ENCODE results near the gene IL10.
"Not testable (repeated sequence)": the region's sequence is repeated elsewhere in the genome, so short reads cannot be mapped to it uniquely, and the experiment has no call there.

Gene IL10

GRCh38 chr1:206766251-206766856 lies 5.9 kb downstream of the IL10 start:
- TF ChIP-seq ZNF670 (tag by site-specific recombination; IDR thresholded peaks at IDR 0.05; ENCODE audit: low read depth) (no peak), BCL11A (tag by site-specific recombination; IDR thresholded peaks at IDR 0.05; ENCODE audit: low read depth) (no peak), ZNF654 (tag by site-specific recombination; IDR thresholded peaks at IDR 0.05; ENCODE audit: low read depth) (no peak), ZSCAN23 (tag by site-specific recombination; IDR thresholded peaks at IDR 0.05) (no peak), ZNF501 (tag by site-specific recombination; IDR thresholded peaks at IDR 0.05) (no peak), ZNF549 (tag by site-specific recombination; IDR thresholded peaks at IDR 0.05) (no peak), ZNF488 (tag by site-specific recombination; IDR thresholded peaks at IDR 0.05) (no peak), ZSCAN4 (tag by site-specific recombination; IDR thresholded peaks at IDR 0.05) (no peak), ZNF658 (tag by site-specific recombination; IDR thresholded peaks at IDR 0.05) (no peak), ZNF202 (tag by site-specific recombination; IDR thresholded peaks at IDR 0.05; ENCODE audit: borderline replicate concordance) (no peak)
- no peaks in the 10 kb centered on the region for H3K9me3 ChIP-seq (ENCODE audit: control insufficient read depth, insufficient read depth, low read depth, low read length)
- H3K36me3 ChIP-seq (ENCODE audit: control insufficient read depth in 2 of 2, insufficient read depth in 1 of 2, low read length in 2 of 2), result no peaks in the 10 kb centered on the region
- ChIA-PET POLR2A (no interaction called here), CTCF (interaction anchor here (0.8 to 1.5 kb wide), 2 partner anchors 102 to 145 kb away, joined by 4 read pairs; no protein-coding TSS in a partner anchor)
- no peaks in the 10 kb centered on the region for H3K4me1 ChIP-seq (ENCODE audit: control insufficient read depth, insufficient read depth, low read length)
- H3K27ac ChIP-seq (ENCODE audit: extremely low read depth, low read depth, low read length), result no peak overlapping the region
- H3K4me3 ChIP-seq (ENCODE audit: low read depth, low read length), result no peak overlapping the region

- H3K4me1 ChIP-seq (ENCODE audit: control insufficient read depth, insufficient read depth, low read length); H3K9me3 ChIP-seq (ENCODE audit: control insufficient read depth, insufficient read depth, low read depth, low read length); POLR2A ChIA-PET; H3K36me3 ChIP-seq (ENCODE audit: control insufficient read depth in 2 of 2, insufficient read depth in 1 of 2, low read length in 2 of 2); H3K4me3 ChIP-seq (ENCODE audit: low read depth, low read length); H3K27ac ChIP-seq (ENCODE audit: extremely low read depth, low read depth, low read length): not testable (repeated sequence)
- CTCF ChIA-PET, result interaction anchor here (0.8 to 1.0 kb wide), 2 partner anchors 101 to 146 kb away, joined by 4 to 8 read pairs; no protein-coding TSS in a partner anchor
Observed at GRCh38 chr1:206765771-206766170, 6.5 kb downstream of the IL10 start.

- H3K36me3 ChIP-seq (ENCODE audit: control insufficient read depth in 2 of 2, insufficient read depth in 1 of 2, low read length in 2 of 2); H3K9me3 ChIP-seq (ENCODE audit: control insufficient read depth, insufficient read depth, low read depth, low read length); H3K4me3 ChIP-seq (ENCODE audit: low read depth, low read length); H3K27ac ChIP-seq (ENCODE audit: extremely low read depth, low read depth, low read length); H3K4me1 ChIP-seq (ENCODE audit: control insufficient read depth, insufficient read depth, low read length); POLR2A ChIA-PET: not testable (repeated sequence)
- CTCF ChIA-PET, result interaction anchor here (2.7 kb wide), 1 partner anchor 36 kb away, joined by 10 read pairs; no protein-coding TSS in a partner anchor
- TF ChIP-seq ZNF366 (tag by site-specific recombination; conservative IDR thresholded peaks at IDR 0.05), result peak; percentile 82
- TF ChIP-seq PRDM1 (tag by site-specific recombination; IDR thresholded peaks at IDR 0.05), result peak; percentile 95
Observed at GRCh38 chr1:206762741-206763364, 9.4 kb downstream of the IL10 start.

- Histone ChIP-seq H3K27ac (ENCODE audit: extremely low read depth, low read depth, low read length) (no peak overlapping the region), H3K9me3 (ENCODE audit: control insufficient read depth, insufficient read depth, low read depth, low read length) (no peaks in the 10 kb centered on the region), H3K36me3 (ENCODE audit: control insufficient read depth in 2 of 2, insufficient read depth in 1 of 2, low read length in 2 of 2) (no peaks in the 10 kb centered on the region), H3K4me3 (ENCODE audit: low read depth, low read length) (no peak overlapping the region), H3K4me1 (ENCODE audit: control insufficient read depth, insufficient read depth, low read length) (no peaks in the 10 kb centered on the region)
- POLR2A ChIA-PET, result no interaction called here
- CTCF ChIA-PET, result interaction anchor here (0.6 to 2.7 kb wide), 11 partner anchors 14 to 669 kb away, joined by 3 to 10 read pairs (median 5); partner anchors contain the start of gene IL20
- TF ChIP-seq ZBTB20 (tag by site-specific recombination; IDR thresholded peaks at IDR 0.05) (no peak), TRIM28 (IDR thresholded peaks at IDR 0.05; ENCODE audit: borderline replicate concordance, low read length) (no peak), KLF8 (tag by site-specific recombination; IDR thresholded peaks at IDR 0.05) (no peak), ZNF169 (tag by site-specific recombination; IDR thresholded peaks at IDR 0.05) (no peak), ZNF837 (tag by site-specific recombination; IDR thresholded peaks at IDR 0.05) (no peak), PATZ1 (tag by site-specific recombination; IDR thresholded peaks at IDR 0.05) (no peak), ZNF596 (tag by site-specific recombination; IDR thresholded peaks at IDR 0.05) (no peak), ZBTB49 (tag by site-specific recombination; IDR thresholded peaks at IDR 0.05; ENCODE audit: low read depth) (no peak), ZNF266 (tag by site-specific recombination; IDR thresholded peaks at IDR 0.05; ENCODE audit: low read depth) (no peak)
Observed at GRCh38 chr1:206761159-206761768, 11.0 kb downstream of the IL10 start.
